KMS-11 (cell line): Measurements from ENCODE around the gene MAP2K1.
"Not testable (repeated sequence)": the region's sequence is repeated elsewhere in the genome, so short reads cannot be mapped to it uniquely, and the experiment has no call there.

Experiments
- H2AFZ ChIP-seq: fragments of 200-600 bp; sonication (generic); 2 replicates; pipeline ENCODE4 v1.6.1; 2016; ENCODE audit warnings: antibody characterized with exemption, mixed run types, low read depth
- H3K27ac ChIP-seq: fragments of 200-600 bp; sonication (generic); 2 replicates; pipeline ENCODE4 v1.6.1; 2016; ENCODE audit warnings: mild to moderate bottlenecking, mixed run types
- H3K27me3 ChIP-seq: fragments of 200-600 bp; sonication (generic); 2 replicates; pipeline ENCODE4 v1.6.1; 2017; ENCODE audit warnings: mild to moderate bottlenecking, low read depth, mixed run types, moderate library complexity; ENCODE audit not compliant: insufficient read depth
- H3K36me3 ChIP-seq: fragments of 200-600 bp; sonication (generic); 2 replicates; pipeline ENCODE4 v1.6.1; 2017; ENCODE audit warnings: mild to moderate bottlenecking, mixed run types; ENCODE audit not compliant: insufficient read depth
- H3K4me1 ChIP-seq: fragments of 200-600 bp; sonication (generic); 2 replicates; pipeline ENCODE4 v1.6.1; 2016; ENCODE audit warnings: mild to moderate bottlenecking, low read depth, mixed run types; ENCODE audit not compliant: poor library complexity, severe bottlenecking
- H3K4me2 ChIP-seq: fragments of 200-600 bp; sonication (generic); 2 replicates; pipeline ENCODE4 v1.7.0; 2016; ENCODE audit warnings: mild to moderate bottlenecking, mixed run types
- H3K4me3 ChIP-seq: fragments of 200-600 bp; sonication (generic); IDR thresholded peaks from 2 replicates; pipeline ENCODE4 v1.6.1; 2017; ENCODE audit warnings: low read depth, low read length, mixed read lengths; ENCODE audit not compliant: insufficient read depth
- H3K79me2 ChIP-seq: fragments of 200-600 bp; sonication (generic); 2 replicates; pipeline ENCODE4 v1.6.1; 2016; ENCODE audit warnings: low read depth, mixed run types; ENCODE audit not compliant: insufficient read depth
- H3K9ac ChIP-seq: fragments of 200-600 bp; sonication (generic); 2 replicates; pipeline ENCODE4 v1.6.1; 2016; ENCODE audit warnings: mild to moderate bottlenecking, mixed run types
- H4K20me1 ChIP-seq: fragments of 200-600 bp; sonication (generic); 2 replicates; pipeline ENCODE4 v1.6.1; 2016; ENCODE audit warnings: mild to moderate bottlenecking, mixed run types; ENCODE audit not compliant: insufficient read depth
- TF ChIP-seq, protein P1 (sequence below): fragments of 200-600 bp; sonication (generic); conservative IDR thresholded peaks from 2 replicates; pipeline ENCODE4 v1.6.1; 2017; ENCODE audit warnings: low read depth, mild to moderate bottlenecking, antibody characterized with exemption, low read length, moderate library complexity, mixed read lengths

MAP2K1 gene

DNA sequence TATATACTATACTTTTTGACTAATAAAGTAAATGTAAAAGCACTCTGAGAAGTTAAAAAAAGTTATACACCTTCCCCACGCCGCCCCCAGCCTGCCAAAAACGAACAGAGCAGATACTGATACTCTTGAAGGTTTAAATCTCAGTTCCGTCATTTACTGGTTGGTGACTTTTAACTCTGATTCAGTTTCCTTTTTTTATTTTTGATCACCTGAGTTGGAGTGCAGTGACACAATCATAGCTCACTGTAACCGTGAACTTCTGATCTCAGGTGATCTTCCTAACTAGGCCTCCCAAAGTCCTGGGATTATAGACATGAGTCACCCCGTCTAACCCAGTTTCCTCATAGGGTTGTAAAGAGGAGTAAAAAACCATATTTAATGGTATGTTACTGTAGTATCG is 27.0 kb upstream of the MAP2K1 start:
- Histone ChIP-seq H3K9ac (no peak overlapping the region), H3K4me3 (no peak overlapping the region), H4K20me1 (no peaks in the 10 kb centered on the region), H3K27ac (no peak overlapping the region), H2AFZ (no peak overlapping the region), H3K27me3 (no peaks in the 10 kb centered on the region), H3K4me2 (no peak overlapping the region), H3K79me2 (peaks cover 15% of the 10 kb centered on the region; the same call in 1 of the 2 replicates), H3K36me3 (no peaks in the 10 kb centered on the region), H3K4me1 (peaks cover 10% of the 10 kb centered on the region)
- TF ChIP-seq, protein P1, sequence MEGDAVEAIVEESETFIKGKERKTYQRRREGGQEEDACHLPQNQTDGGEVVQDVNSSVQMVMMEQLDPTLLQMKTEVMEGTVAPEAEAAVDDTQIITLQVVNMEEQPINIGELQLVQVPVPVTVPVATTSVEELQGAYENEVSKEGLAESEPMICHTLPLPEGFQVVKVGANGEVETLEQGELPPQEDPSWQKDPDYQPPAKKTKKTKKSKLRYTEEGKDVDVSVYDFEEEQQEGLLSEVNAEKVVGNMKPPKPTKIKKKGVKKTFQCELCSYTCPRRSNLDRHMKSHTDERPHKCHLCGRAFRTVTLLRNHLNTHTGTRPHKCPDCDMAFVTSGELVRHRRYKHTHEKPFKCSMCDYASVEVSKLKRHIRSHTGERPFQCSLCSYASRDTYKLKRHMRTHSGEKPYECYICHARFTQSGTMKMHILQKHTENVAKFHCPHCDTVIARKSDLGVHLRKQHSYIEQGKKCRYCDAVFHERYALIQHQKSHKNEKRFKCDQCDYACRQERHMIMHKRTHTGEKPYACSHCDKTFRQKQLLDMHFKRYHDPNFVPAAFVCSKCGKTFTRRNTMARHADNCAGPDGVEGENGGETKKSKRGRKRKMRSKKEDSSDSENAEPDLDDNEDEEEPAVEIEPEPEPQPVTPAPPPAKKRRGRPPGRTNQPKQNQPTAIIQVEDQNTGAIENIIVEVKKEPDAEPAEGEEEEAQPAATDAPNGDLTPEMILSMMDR: no peak

DNA sequence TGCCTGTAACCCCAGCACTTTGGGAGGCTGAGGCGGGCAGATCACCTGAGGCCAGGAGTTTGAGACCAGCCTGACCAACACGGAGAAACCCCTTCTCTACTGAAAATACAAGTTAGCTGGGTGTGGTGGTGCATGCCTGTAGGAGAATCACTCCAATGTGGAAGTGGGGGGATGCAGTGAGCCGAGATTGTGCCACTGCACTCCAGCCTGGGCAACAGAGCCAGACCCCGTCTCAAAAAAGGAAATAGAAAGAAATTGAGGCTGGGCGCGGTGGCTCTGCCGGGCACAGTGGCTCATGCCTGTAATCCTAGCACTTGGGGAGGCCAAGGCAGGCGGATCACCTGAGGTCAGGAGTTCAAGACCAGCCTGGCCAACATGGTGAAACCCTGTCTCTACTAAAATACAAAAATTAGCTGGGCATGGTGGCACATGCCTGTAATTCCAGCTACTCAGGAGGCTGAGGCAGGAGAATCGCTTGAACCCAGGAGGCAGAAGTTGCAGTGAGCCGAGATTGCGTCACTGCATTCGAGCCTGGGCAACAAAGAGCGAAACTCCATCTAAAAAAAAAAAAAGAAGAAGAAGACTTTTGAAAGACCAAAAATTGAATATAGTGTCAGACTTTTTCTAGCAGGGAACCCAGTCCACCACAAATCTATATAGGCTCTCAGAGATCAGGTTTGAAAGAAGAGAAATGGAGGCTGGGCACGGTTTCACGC is 24.8 kb upstream of the MAP2K1 start:
- H3K27ac ChIP-seq, H4K20me1 ChIP-seq, H3K79me2 ChIP-seq, H3K4me1 ChIP-seq, H2AFZ ChIP-seq, H3K9ac ChIP-seq, H3K27me3 ChIP-seq, H3K4me2 ChIP-seq, H3K36me3 ChIP-seq, H3K4me3 ChIP-seq: not testable (repeated sequence)

DNA sequence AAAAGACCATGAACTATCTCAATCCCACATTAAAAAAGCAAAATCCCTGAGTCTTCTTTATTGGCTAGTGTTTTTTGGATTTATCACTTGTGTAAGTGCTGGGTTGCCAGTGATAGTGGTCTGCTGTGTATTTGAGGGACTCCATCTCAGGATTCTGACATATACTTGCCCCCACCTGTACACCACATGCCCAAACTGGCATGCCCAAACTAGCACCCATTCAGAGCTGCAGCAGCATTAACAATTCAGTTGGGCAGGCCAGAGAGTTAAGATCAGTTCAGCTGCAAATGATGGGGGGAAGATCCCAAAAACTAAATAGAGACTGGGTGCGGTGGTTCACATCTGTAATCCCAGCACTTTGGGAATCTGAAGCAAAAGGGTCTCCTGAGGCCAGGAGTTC is 23.9 kb upstream of the MAP2K1 start:
- Histone ChIP-seq H3K4me3 (no peak overlapping the region), H3K4me2 (no peak overlapping the region), H4K20me1 (no peaks in the 10 kb centered on the region), H3K27me3 (no peaks in the 10 kb centered on the region), H3K4me1 (no peaks in the 10 kb centered on the region), H2AFZ (no peak overlapping the region), H3K79me2 (no peaks in the 10 kb centered on the region), H3K9ac (no peak overlapping the region), H3K27ac (no peak overlapping the region), H3K36me3 (no peaks in the 10 kb centered on the region)
- TF ChIP-seq, protein P1: no peak

DNA sequence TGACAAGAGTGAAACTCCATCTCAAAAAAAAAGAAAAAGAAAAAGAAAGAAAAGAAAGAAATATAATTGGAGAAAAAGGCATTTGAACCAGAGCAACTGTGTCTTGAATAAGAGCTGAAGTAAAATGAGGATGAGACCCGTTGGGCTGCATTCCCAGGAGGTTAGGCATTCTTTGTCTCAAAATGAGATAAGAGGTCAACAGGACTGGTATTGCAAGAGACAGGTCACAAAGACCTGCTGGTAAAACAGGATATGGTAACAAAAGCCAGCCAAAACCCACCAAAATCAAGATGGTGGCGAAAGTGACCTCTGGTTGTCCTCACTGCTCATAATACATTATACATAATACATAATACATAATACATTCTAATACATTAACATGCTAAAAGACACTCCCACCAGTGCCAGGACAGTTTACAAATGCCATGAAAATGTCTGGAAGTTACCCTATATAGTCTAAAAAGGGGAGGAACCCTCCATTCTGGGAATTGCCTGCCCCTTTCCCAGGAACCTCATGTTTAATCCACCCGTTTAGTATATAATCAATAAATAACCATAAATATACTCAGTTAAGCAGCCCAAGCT is 21.7 kb upstream of the MAP2K1 start:
- H3K27ac ChIP-seq: no peak overlapping the region
- TF ChIP-seq, protein P1: no peak
- H3K9ac ChIP-seq: no peak overlapping the region
- H3K4me3 ChIP-seq: no peak overlapping the region
- no peaks in the 10 kb centered on the region for H3K79me2 ChIP-seq
- peaks cover 5% of the 10 kb centered on the region for H3K4me1 ChIP-seq
- no peaks in the 10 kb centered on the region for H4K20me1 ChIP-seq
- no peaks in the 10 kb centered on the region for H3K36me3 ChIP-seq
- H2AFZ ChIP-seq: no peak overlapping the region
- no peak overlapping the region for H3K4me2 ChIP-seq
- H3K27me3 ChIP-seq: no peaks in the 10 kb centered on the region
